SK-N-SH treated with all-trans-retinoic acid at 6 μM for 48 hours (cell line): ENCODE measurements around the gene EMID1.
A peak's percentile ranks its signal among the peaks of the same experiment; 100 is the strongest.

Source experiments
- ATAC-seq: fragments of 200-7000 bp; cut with Tn5 transposase; 3 replicates; pipeline ENCODE4 v1.9.1; 2020; ENCODE audit warnings: mild to moderate bottlenecking, moderate library complexity
- ARNTL ChIP-seq: fragments of 450-650 bp; formaldehyde crosslinking; IDR thresholded peaks from 2 replicates; pipeline ENCODE4 v1.5.0; 2020; ENCODE audit warnings: low read depth, mild to moderate bottlenecking, moderate library complexity, borderline replicate concordance
- BACH2 ChIP-seq: fragments of 250-450 bp; sonication (Bioruptor Pico); IDR thresholded peaks from 2 replicates; pipeline ENCODE4 v1.9.0; 2021; ENCODE audit warnings: mild to moderate bottlenecking, borderline replicate concordance
- ISL1 ChIP-seq: fragments of 250-450 bp; sonication (Bioruptor Pico); IDR thresholded peaks from 2 replicates; pipeline ENCODE4 v2.1.2; 2022; ENCODE audit warnings: mild to moderate bottlenecking, moderate library complexity
- OSR1 ChIP-seq: fragments of 250-450 bp; sonication (Bioruptor Pico); IDR thresholded peaks from 2 replicates; pipeline ENCODE4 v1.8.0; 2022; ENCODE audit warnings: moderate library complexity, mild to moderate bottlenecking, inconsistent platforms
- PPARA ChIP-seq: fragments of 250-450 bp; sonication (Bioruptor Pico); IDR thresholded peaks from 2 replicates; pipeline ENCODE4 v1.5.0; 2020; ENCODE audit warnings: mild to moderate bottlenecking, borderline replicate concordance
- RARB ChIP-seq: fragments of 250-450 bp; sonication (Bioruptor Pico); IDR thresholded peaks from 2 replicates; pipeline ENCODE4 v1.8.0; 2021; ENCODE audit warnings: mild to moderate bottlenecking, moderate library complexity
- SNAI2 ChIP-seq: fragments of 250-450 bp; sonication (Bioruptor Pico); IDR thresholded peaks from 2 replicates; pipeline ENCODE4 v1.5.0; 2020; ENCODE audit warnings: mild to moderate bottlenecking, moderate library complexity
- TCF4 ChIP-seq: fragments of 250-450 bp; sonication (Bioruptor Pico); IDR thresholded peaks from 2 replicates; pipeline ENCODE4 v1.8.0; 2021; ENCODE audit warnings: mild to moderate bottlenecking, moderate library complexity, borderline replicate concordance
- TOX ChIP-seq: fragments of 250-450 bp; sonication (Bioruptor Pico); IDR thresholded peaks from 2 replicates; pipeline ENCODE4 v1.8.0; 2021; ENCODE audit warnings: mild to moderate bottlenecking, moderate library complexity, borderline replicate concordance
- ZC3H10 ChIP-seq: fragments of 250-450 bp; sonication (Bioruptor Pico); IDR thresholded peaks from 2 replicates; pipeline ENCODE4 v1.5.1; 2021; ENCODE audit warnings: mild to moderate bottlenecking, moderate library complexity
- ZFP3 ChIP-seq: fragments of 250-450 bp; sonication (Bioruptor Pico); IDR thresholded peaks from 2 replicates; pipeline ENCODE4 v1.5.0; 2020; ENCODE audit warnings: mild to moderate bottlenecking, moderate library complexity
- ZFP30 ChIP-seq: fragments of 450-650 bp; formaldehyde crosslinking; IDR thresholded peaks from 2 replicates; pipeline ENCODE4 v1.5.0; 2022; ENCODE audit warnings: mild to moderate bottlenecking, moderate library complexity
- ZNF565 ChIP-seq: fragments of 450-650 bp; formaldehyde crosslinking; conservative IDR thresholded peaks from 2 replicates; pipeline ENCODE4 v1.5.0; 2020; ENCODE audit warnings: low read depth, mild to moderate bottlenecking, moderate library complexity
- ZNF70 ChIP-seq: fragments of 450-650 bp; formaldehyde crosslinking; IDR thresholded peaks from 2 replicates; pipeline ENCODE4 v1.5.0; 2020; ENCODE audit warnings: mild to moderate bottlenecking, moderate library complexity
- ZNF8 ChIP-seq: fragments of 450-650 bp; formaldehyde crosslinking; IDR thresholded peaks from 2 replicates; pipeline ENCODE4 v1.5.0; 2020; ENCODE audit warnings: mild to moderate bottlenecking, moderate library complexity
- TF ChIP-seq, protein P1 (sequence below): fragments of 250-450 bp; sonication (Bioruptor Pico); IDR thresholded peaks from 2 replicates; pipeline ENCODE4 v1.8.0; 2020; ENCODE audit warnings: mild to moderate bottlenecking, moderate library complexity, borderline replicate concordance
- TF ChIP-seq, protein P2 (sequence below): fragments of 250-450 bp; sonication (Bioruptor Pico); IDR thresholded peaks from 2 replicates; pipeline ENCODE4 v1.8.0; 2021; ENCODE audit warnings: low read depth, mild to moderate bottlenecking, moderate library complexity, borderline replicate concordance
- TF ChIP-seq, protein P3 (sequence below): fragments of 250-450 bp; sonication (Bioruptor Pico); IDR thresholded peaks from 2 replicates; pipeline ENCODE4 v1.5.1; 2021; ENCODE audit warnings: mild to moderate bottlenecking, moderate library complexity

Gene EMID1

DNA sequence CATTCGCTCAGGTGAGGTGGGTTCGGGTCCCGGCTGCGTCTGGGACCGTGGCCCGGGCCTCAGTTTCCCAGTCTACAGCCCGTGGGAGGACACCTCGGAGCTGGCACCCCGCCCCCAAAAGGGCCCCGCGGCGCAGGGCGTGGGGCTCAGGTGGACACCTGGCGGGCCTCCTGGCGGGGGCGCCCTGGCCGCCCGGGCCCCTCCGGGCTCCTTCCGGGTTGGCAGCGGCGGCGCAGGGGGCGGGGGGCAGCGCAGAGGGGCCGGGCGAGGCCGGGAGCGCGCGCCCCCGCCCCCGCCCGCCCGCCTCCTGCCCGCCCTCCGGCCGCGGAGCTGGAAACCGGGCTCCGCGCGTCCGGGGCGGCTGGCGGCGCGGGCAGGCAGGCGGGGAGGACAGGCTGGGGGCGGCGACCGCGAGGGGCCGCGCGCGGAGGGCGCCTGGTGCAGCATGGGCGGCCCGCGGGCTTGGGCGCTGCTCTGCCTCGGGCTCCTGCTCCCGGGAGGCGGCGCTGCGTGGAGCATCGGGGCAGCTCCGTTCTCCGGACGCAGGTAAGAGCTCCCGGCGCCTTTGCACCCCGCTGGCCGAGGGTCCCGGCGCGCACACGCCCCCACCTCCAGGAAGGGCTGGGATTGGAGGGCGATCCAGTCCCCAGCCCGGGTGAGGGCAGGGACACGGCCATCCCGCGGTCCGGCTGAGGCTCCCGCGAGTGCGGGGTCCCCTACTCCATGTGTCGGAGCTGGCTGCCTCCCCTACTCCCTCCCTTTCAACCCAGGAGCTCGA is at the start of gene EMID1:
Gene EMID1, plus strand, starts transcription at position 303 of the 778 bp plus-strand sequence. Its CDS starts 143 bp downstream, at position 446.
- no peak for TF ChIP-seq OSR1
- no peak for TF ChIP-seq ZNF565 (CRISPR knock-in tag)
- no peak for TF ChIP-seq ZC3H10 (CRISPR knock-in tag)
- TF ChIP-seq, protein P1, sequence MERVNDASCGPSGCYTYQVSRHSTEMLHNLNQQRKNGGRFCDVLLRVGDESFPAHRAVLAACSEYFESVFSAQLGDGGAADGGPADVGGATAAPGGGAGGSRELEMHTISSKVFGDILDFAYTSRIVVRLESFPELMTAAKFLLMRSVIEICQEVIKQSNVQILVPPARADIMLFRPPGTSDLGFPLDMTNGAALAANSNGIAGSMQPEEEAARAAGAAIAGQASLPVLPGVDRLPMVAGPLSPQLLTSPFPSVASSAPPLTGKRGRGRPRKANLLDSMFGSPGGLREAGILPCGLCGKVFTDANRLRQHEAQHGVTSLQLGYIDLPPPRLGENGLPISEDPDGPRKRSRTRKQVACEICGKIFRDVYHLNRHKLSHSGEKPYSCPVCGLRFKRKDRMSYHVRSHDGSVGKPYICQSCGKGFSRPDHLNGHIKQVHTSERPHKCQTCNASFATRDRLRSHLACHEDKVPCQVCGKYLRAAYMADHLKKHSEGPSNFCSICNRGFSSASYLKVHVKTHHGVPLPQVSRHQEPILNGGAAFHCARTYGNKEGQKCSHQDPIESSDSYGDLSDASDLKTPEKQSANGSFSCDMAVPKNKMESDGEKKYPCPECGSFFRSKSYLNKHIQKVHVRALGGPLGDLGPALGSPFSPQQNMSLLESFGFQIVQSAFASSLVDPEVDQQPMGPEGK (CRISPR knock-in tag) = no peak
- TF ChIP-seq SNAI2 (CRISPR knock-in tag) = no peak
- TF ChIP-seq ZNF70 (CRISPR knock-in tag) = no peak
- TF ChIP-seq, protein P2, sequence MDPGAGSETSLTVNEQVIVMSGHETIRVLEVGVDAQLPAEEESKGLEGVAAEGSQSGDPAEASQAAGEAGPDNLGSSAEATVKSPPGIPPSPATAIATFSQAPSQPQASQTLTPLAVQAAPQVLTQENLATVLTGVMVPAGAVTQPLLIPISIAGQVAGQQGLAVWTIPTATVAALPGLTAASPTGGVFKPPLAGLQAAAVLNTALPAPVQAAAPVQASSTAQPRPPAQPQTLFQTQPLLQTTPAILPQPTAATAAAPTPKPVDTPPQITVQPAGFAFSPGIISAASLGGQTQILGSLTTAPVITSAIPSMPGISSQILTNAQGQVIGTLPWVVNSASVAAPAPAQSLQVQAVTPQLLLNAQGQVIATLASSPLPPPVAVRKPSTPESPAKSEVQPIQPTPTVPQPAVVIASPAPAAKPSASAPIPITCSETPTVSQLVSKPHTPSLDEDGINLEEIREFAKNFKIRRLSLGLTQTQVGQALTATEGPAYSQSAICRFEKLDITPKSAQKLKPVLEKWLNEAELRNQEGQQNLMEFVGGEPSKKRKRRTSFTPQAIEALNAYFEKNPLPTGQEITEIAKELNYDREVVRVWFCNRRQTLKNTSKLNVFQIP (CRISPR knock-in tag) = no peak
- no peak for TF ChIP-seq PPARA
- no peak for TF ChIP-seq ZFP30 (CRISPR knock-in tag)
- TF ChIP-seq TOX = no peak
- no peak for TF ChIP-seq ZNF8 (CRISPR knock-in tag)
- TF ChIP-seq, protein P3, sequence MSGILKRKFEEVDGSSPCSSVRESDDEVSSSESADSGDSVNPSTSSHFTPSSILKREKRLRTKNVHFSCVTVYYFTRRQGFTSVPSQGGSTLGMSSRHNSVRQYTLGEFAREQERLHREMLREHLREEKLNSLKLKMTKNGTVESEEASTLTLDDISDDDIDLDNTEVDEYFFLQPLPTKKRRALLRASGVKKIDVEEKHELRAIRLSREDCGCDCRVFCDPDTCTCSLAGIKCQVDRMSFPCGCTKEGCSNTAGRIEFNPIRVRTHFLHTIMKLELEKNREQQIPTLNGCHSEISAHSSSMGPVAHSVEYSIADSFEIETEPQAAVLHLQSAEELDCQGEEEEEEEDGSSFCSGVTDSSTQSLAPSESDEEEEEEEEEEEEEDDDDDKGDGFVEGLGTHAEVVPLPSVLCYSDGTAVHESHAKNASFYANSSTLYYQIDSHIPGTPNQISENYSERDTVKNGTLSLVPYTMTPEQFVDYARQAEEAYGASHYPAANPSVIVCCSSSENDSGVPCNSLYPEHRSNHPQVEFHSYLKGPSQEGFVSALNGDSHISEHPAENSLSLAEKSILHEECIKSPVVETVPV = no peak
- TF ChIP-seq BACH2 (CRISPR knock-in tag) = no peak
- TF ChIP-seq, all 23 proteins: peak for 0
- peak; percentile 77 for ATAC-seq

DNA sequence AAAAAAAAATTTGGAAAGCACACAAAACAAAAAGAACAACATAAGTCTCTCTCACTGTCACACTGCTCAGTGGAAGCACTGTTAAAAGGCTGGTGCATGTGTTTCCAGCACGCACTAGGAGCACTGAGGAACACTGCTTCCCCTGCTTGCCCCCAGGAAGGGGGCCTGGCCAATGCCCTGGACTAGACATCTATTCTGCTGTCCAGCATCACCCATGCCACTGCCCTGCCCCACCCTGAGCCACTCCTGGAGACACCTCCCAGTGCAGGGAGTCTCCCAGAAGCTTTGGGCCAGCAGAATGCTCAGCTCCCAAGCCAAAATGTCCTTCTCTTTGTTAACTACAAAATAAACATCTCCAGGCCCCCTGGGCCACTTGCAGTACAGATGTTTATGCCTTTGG is 49.7 kb upstream of the EMID1 start:
- ATAC-seq = no peak
- TF ChIP-seq PPARA (no peak), OSR1 (no peak), ARNTL (CRISPR knock-in tag) (no peak), ISL1 (CRISPR knock-in tag) (no peak)
- TF ChIP-seq, protein P2 (CRISPR knock-in tag) = no peak

DNA sequence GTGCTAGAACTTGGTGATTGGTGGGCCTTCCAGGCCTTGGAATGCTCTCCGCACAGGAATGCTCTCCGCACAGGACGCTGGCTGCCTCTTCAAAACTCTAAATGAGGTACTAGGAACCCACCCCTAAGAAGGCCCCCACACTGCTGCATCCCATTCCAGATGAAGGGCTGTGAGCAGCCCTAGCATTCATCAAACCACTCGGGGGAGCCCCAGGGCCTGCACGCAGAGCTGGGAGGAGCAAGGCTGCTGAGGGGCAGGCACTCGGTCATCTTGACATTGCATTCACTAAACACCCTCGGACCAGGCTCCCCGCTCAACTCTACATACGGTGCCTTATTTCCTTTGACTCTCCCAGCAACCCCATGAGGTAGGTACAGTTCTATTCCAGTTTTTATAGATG is 49.2 kb upstream of the EMID1 start:
- peak; percentile 25; the same call in 1 of the 3 replicates for ATAC-seq
- TF ChIP-seq ZNF70 (CRISPR knock-in tag) = no peak
- TF ChIP-seq, protein P2 (CRISPR knock-in tag) = no peak
- TF ChIP-seq SNAI2 (CRISPR knock-in tag) = no peak
- no peak for TF ChIP-seq RARB (CRISPR knock-in tag)
- no peak for TF ChIP-seq TCF4
- no peak for TF ChIP-seq BACH2 (CRISPR knock-in tag)
- TF ChIP-seq ZFP3 (CRISPR knock-in tag) = no peak
- no peak for TF ChIP-seq ZNF565 (CRISPR knock-in tag)
- TF ChIP-seq PPARA = no peak
